DMS114 treated with DMSO at 0.1 percent for 48 hours (cell line): ENCODE measurements around the gene P2RX5.
A peak's percentile ranks its signal among the peaks of the same experiment; 100 is the strongest.
"Not testable (repeated sequence)": the region's sequence is repeated elsewhere in the genome, so short reads cannot be mapped to it uniquely, and the experiment has no call there.

Experiments
- DNase-seq: peaks from one replicate; lab custom pipeline; 2025; ENCODE audit not compliant: unreplicated experiment; lab: John Stamatoyannopoulos, UW

The P2RX5 gene, protein sequence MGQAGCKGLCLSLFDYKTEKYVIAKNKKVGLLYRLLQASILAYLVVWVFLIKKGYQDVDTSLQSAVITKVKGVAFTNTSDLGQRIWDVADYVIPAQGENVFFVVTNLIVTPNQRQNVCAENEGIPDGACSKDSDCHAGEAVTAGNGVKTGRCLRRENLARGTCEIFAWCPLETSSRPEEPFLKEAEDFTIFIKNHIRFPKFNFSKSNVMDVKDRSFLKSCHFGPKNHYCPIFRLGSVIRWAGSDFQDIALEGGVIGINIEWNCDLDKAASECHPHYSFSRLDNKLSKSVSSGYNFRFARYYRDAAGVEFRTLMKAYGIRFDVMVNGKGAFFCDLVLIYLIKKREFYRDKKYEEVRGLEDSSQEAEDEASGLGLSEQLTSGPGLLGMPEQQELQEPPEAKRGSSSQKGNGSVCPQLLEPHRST

DNA sequence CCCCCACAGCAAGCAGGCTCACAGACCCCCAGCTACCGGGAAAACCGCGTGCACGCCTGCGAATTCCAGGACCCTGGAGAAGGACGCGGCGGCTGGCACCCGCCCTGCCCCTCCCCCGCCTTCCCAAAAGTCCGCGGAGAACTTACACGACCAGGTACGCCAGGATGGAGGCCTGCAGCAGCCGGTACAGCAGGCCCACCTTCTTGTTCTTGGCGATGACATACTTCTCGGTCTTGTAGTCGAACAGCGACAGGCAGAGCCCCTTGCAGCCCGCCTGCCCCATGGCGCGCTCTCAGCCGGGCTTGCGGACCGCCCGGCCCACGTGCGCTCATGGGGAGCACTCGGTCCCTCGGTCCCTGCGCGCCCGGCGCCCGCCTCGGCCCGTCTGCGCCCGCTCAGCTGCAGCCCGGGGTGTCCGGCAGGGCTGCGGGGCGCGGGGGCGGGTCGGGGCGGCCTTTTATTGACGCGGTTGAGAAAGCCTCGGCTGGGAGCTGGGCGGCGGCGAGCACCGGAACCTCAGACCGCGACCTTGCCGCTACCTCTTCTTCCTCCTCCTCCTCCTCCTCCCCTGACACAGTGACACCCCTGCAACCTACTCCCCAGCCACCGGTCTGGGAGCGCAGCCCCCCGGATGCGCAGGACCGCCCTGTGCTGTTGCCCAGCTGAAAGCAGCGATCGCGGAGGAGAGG lies at the start of gene P2RX5:
Gene P2RX5 (minus strand): TSS at position 433 of the 689 bp plus-strand sequence. CDS start 150 bp downstream, at position 283.
- no peak for DNase-seq

DNA sequence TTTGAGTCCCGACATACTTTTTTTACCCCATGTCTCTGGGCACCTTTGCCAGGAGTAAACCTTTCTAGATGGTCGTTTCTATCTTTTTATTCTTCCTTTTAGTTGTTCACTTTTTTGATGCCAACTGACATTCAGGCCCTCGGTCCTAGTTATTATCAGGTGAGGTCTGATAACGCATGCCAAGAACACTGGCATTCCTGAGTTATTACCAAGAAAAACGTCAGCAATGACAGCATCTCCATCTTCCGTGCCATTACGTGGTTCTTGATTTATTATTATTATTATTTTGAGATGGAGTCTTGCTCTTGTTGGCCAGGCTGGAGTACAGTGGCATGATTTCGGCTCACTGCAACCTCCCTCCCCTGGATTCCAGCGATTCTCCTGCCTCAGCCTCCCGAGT lies 49.1 kb upstream of the P2RX5 start:
- DNase-seq, result no peak

DNA sequence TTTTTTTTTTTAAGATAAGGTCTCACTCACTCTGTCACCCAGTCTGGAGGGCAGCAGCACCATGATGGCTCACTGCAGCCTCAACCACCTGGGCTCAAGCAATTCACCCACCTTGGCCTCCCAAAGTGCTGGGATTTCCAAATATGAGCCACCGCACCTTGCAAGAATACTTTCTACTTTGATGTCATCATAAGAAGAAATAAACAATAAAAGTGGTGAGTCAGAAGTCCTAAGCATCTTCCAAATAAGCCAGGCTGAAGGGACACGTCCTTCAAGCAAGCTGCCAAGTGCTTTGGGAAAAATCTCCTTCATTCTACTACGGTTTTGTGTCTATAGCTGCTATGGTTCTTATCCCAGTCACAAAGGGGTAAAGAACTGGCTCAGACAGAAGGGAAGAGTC lies 48.1 kb upstream of the P2RX5 start:
- no peak for DNase-seq

DNA sequence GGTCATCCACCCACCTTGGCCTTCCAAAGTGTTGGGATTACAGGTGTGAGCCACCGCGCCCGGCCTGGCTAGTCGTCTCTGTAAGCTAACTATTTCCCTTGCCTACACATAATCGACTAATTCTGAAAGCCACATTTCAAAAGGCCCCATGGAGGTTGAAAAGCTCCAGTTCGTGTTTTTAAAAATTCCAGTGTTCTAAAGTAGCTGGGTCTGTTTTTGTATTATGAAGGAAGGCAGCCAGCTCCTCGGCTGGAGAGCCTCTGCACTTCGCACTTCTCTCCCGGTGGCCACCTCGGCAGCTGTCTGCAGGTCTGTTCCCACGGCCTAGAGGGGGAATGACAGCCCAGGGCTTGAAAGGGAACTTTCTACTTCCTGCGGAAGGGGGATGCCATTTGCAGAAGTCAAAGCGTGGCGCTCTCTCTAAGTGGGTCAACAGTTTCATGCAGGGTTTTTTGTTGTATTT lies 44.7 kb upstream of the P2RX5 start:
- DNase-seq, result no peak

DNA sequence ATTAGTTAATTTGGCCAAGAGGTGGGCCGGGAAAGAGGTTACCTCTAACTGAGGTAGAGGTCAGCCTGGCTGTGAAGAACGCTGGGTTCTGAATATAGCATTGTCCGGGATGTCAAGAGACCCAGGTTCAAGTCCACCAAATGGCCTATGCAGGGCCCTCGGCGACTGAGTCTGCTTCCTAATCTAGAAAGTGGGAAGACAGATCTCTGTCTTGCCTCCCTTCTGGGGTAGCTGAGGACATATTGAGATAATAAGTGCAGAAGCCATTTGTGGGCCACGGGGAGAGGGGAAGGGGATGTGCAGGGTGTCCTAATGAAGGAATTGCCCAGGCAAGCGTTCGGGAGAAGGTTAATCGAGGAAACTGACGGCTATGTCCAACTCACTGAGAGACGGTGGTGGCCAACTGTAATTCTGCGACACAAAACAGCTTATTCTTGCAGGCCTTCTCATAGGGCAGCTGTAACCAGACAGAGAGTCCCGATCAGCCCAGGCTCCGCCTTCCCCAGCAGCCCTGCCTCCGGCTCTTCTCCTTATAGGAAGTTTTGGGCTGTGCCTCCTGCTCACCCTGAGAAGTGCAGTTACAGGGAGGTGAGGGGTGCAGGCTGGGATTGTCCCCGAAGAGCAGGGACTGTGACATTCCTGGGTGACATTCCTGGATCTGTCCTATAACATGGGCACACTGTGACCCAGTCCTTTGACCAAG lies 43.6 kb upstream of the P2RX5 start:
- DNase-seq, result no peak

DNA sequence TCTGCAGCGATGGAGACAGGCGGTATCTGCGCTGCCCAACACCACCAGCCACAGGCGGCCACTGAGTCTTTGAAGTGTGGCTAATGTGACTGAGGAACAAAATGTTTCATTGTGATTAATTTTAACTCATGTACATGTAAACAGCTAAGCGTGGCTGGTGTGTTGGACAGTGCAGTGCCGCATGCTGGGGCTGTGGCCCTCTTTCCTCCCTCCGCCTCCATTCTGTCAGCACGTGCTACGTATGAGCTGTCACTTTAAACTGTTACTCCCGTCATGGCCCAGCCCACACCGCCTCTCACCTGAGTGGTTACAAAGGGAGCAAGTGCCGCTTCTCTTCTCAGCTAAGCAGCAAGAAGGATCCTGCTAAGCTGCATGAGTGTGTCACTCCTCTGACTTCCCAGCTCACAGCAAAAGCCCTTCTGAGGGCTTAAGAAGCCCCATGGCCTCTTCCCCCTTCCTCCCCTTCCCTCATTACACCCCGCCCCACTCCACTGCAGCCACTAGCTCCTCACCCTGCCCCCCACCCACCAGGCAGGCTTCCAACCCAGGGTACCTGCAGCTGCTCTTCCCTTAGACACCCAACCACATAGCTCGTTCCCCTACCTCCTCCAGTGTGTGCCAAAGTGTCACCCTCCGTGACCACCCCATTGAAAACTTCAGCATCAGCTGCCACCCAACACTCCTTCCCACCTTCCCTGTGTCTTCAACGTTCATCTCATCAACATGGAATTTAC lies 42.8 kb upstream of the P2RX5 start:
- DNase-seq, result no peak

DNA sequence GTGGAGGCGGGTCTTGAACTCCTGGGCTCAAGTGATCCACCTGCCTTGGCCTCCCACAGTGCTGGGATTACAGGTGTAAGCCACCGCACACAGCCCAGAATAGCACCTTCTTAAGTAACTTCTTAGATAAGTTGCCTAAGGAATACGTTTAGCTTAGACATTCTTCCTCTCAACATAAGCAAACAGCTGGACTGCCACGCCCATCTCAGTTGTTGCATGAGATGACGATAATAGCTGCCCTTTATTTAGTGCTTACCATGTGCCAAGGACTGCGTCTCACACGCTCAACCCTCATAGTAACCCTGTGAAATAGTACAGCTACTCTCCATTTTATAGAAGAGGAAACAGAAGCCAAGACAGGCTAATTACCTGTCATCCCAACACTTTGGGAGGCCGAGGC lies 39.6 kb upstream of the P2RX5 start:
- DNase-seq, result no peak

DNA sequence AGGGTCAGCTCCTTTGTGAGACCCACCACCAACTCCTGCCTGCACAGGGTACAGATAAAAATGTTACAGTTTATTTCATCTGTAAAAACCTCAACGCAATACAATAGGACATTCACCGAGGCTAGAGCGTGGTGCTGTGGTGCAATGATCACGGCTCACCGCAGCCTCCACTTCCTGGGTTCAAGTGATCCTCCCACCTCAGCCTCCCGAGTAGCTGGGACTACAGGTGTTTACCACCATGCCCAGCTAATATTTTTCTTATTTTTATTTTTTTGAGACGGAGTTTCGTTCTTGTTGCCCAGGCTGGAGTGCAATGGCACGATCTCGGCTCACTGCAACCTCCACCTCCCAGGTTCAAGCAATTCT lies 38.9 kb upstream of the P2RX5 start:
- not testable (repeated sequence) for DNase-seq

DNA sequence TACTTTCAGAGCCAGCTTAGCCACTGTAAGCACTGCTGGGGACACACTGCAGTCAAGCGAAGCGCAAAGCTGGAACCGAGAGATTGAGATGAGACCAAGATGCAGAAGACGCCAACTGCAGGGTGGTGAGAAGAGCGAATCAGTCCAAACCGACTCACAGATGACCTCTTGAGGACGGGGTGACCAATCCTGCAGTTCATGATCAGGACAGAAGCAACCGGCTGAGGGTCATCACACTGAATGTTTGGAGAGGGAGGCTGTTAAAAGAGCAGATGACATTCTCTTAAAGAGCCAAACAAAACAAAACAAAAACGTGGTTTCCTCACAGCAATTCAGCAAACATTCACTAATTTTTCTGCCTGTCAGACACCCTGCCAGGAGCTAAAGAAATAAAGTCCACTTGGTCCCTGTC lies 36.3 kb upstream of the P2RX5 start:
- DNase-seq, result no peak

DNA sequence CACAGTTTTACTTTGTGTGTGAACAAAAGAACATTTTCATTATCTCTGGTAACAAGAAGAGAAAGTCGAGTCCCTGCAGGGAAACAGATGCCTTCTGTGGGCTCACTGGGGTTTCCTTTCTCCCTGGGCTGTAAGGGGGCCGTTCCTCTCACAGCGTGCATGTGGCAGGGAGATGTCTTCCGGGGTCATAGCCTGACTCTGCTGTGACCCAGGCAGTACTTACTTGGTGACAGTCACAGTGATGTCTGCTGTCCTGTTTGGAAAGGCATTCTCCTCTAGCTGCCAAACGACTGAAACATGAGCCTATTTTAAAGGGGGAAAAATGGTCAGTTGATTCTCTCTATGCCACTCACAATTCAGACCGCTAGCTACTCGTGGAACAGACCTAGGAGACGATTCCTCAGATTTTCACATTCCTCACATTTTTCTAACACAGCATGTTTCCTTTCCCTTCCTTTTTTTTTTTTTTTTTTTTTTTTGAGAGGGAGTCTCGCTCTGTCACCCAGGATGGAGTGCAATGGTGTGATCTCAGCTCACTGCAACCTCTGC lies 35.0 kb upstream of the P2RX5 start:
- DNase-seq, result no peak

DNA sequence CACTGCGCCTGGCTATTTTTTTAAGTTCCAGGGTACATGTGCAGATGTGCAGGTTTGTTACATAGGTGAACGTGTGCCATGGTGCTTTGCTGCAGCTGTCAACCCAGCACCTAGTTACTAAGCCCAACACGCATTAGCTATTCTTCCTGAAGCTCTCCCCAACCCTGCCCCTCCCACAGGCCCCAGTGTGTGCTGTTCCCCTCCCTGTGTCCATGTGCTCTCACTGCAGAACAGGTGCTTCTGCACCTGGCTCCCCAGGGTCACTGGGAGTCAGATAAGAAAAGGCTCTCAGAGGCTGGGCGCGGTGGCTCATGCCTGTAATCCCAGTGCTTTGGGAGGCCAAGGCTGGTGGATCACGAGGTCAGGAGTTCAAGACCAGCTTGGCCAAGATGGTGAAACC lies 33.9 kb upstream of the P2RX5 start:
- no peak for DNase-seq

DNA sequence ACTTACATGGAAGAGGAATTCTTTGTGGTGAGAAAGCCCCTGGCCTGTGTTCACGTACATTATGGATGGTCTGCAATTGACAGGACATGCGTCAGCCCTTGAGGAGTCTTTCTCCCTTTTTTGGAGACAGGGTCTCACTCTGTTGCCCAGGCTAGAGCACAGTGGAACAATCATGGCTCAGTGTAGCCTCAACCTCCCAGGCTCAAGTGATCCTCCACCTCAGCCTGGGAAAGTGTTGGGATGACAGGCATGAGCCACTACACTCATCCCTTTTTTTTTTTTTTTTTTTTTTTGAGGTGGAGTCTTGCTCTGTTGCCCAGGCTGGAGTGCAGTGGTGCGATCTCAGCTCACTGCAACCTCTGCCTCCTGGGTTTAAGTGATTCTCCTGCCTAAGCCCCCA lies 32.1 kb upstream of the P2RX5 start:
- DNase-seq, result not testable (repeated sequence)

DNA sequence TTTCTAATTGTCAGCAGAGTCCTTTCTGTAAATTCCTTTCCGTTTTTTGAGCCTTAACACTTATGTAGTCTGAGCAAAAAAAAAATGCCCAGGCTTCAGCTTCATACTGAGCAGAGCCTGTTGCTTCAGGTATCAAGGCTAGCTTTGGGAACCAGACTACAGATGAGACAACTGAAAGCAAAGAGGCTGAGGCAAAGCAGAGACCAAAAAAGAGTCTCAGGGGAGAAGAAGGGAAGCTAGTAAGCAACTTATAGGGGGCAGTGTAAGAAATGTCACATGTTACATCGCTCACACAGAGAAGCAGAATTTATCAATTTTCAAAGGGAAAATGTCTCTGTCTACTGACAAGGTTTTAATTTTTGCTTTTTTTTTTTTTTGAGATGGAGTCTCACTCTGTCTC lies 31.1 kb upstream of the P2RX5 start:
- DNase-seq, result no peak

DNA sequence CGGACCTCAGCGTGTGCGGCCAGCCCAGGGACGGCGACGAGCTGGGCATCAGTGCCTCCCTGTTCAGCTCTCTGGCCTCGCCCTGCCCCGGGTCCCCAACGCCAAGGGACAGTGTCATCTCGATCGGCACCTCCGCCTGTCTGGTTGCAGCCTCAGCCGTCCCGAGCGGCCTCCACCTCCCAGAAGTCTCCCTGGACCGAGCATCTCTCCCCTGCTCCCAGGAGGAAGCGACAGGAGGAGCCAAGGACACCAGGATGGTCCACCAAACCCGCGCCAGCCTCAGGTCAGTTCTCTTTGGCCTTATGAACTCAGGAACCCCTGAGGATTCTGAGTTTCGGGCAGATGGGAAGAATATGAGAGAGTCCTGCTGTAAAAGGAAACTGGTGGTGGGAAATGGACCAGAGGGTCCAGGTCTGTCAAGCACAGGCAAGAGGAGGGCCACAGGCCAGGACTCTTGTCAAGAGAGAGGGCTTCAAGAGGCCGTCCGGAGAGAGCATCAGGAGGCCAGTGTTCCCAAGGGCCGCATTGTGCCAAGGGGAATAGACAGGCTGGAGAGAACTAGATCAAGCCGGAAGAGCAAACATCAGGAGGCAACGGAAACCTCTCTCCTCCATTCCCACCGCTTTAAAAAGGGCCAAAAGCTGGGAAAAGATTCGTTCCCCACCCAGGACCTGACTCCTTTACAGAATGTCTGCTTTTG lies 28.6 kb upstream of the P2RX5 start:
- no peak for DNase-seq

DNA sequence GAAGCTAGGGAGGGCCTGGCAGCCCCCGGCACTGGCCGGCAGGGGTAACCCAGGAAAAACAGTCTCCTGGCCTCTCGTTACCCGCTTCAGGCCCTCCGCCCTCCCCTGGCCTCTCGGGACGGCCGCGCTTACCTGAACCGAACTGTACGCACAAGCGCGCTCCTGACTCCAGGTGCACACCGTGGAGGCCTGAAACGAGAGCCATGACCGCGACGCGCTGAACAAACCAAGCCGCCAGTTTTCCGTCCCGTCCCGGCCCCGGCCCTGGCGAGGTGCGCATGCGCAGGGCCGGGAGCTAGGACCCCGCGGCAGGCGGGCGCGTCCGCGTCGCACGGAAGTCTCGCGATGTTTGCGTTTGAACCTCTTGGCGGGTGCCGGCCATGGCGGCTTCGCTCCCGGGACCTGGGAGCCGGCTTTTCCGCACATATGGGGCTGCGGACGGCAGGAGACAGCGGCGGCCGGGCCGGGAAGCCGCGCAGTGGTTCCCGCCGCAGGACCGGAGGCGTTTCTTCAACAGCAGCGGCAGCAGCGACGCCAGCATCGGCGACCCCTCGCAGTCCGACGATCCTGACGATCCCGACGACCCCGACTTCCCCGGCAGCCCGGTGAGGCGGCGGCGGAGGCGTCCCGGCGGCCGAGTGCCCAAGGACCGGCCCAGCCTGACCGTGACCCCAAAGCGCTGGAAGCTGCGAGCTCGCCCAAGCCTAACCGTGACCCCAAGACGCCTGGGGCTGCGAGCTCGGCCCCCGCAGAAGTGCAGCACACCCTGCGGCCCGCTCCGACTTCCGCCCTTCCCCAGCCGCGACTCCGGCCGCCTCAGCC lies 27.8 kb upstream of the P2RX5 start, which contains the start of gene HASPIN:
Gene HASPIN (plus strand): TSS at position 348 of the 822 bp plus-strand sequence. CDS start 33 bp downstream, at position 381.
- DNase-seq, result peak; percentile 66

DNA sequence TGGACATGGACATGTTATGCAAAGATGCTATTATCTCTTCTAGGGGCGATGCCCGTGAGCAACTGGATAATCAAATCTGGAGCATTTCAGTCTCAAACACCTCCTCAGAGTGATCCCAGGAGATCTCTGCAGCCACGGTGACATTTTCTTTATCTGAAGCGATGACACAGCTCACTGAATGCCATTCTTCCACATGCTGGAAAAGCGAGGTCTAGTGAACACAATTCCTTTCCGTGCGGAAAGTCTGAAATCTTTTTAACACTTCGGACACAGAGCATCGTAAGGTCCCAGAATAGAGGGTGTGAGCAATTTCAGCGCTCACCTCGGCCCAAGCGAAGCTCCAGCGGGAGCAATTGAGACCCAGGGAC lies 27.2 kb upstream of the P2RX5 start:
- no peak for DNase-seq

DNA sequence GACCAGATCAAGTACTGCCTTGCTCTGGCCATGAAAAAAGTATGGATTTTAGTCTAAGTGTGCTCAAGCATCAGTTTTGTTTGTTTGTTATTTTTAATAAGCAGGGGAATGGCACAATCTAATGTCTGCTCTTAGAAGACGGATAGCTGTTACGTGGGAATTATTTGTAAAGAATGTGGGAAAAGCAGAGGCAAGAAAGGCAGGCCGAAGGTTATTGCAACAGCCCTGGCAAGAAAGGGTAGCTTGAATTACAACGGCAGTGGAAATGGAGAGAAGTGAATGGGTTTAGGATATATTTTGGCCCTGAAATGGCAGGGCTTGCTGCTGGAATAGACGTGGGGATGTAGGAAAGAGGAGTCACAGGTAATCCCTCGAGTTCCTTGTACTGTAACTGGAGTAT lies 26.8 kb upstream of the P2RX5 start:
- DNase-seq, result no peak

DNA sequence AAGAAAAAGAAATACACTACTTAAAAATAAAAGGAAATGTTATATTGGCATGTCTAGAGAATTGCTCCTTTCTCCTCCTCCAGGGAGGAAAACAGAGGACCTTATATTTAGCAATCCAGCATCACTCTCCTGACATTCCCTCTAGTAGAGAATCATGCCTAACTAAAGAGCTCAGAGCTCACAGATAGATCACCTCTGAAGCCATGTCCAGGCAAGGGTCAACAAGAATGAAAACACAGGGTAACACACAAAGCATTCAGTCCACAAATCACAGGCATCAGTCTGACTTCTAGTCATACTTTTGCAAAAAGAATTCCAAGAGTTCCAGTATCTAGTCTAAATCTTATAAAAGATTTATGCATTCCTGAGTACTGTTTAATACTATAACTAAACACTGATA lies 23.3 kb upstream of the P2RX5 start:
- DNase-seq, result no peak

DNA sequence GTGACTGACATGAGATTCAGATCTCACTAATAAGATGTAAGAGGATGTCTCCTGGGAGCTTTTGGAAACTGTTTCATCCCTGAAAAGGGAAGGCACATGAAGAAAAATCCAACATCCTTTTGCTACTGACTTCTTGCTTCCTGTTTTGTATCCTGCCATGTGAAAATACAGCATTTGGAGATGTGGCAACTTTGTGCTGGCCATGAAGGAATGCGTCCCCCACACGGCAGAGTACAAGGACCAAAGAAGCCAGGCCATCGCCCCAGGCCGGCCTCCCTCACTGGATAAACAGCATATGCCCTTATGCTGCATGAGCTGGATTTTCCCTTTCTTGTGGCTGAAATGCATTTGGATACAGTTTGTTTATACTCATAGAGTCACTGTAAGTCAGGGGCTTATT lies 22.2 kb upstream of the P2RX5 start:
- no peak for DNase-seq
